Neural crest cell (in vitro differentiated cells): ENCODE measurements around the gene MOCOS. TPM values are rescaled to one million over a fixed set of nuclear protein-coding genes. Genes with fewer than 3 reads are reported as not detected.
A peak's percentile ranks its signal among the peaks of the same experiment; 100 is the strongest.

Experiments used
- DNase-seq: peaks from one replicate; pipeline ENCODE4 v3.0.0; 2021; ENCODE audit warnings: low read depth, mixed read lengths, low spot score
- H3K27ac Mint-ChIP-seq: one replicate; pipeline ENCODE4 v1.8.0; 2021; ENCODE audit warnings: mild to moderate bottlenecking, mixed read lengths; ENCODE audit not compliant: unreplicated experiment
- H3K27me3 Mint-ChIP-seq: 2 replicates; pipeline ENCODE4 v1.8.0; 2021; ENCODE audit warnings: low read depth, mild to moderate bottlenecking, mixed read lengths
- H3K36me3 Mint-ChIP-seq: 2 replicates; pipeline ENCODE4 v1.8.0; 2021; ENCODE audit warnings: low read depth, mild to moderate bottlenecking, mixed read lengths
- H3K4me1 Mint-ChIP-seq: 2 replicates; pipeline ENCODE4 v1.8.0; 2021; ENCODE audit warnings: mixed read lengths
- H3K4me3 Mint-ChIP-seq: one replicate; pipeline ENCODE4 v1.8.0; 2021; ENCODE audit warnings: mild to moderate bottlenecking, mixed read lengths
- H3K9me3 Mint-ChIP-seq: 2 replicates; pipeline ENCODE4 v1.8.0; 2021; ENCODE audit warnings: mixed read lengths
- total RNA-seq: library from RNA; stranded (reverse); gene quantifications from 2 replicates; pipeline ENCODE4 v1.2.1, GENCODE V29; 2021
- TF ChIP-seq, protein P1 (sequence below): fragments of 200-600 bp; sonication (generic); conservative IDR thresholded peaks from 2 replicates; pipeline ENCODE4 v1.5.0; 2021; ENCODE audit warnings: antibody characterized with exemption, mild to moderate bottlenecking

MOCOS gene
- total RNA-seq, 1 donor from 2014 or later = 2.6 TPM

DNA sequence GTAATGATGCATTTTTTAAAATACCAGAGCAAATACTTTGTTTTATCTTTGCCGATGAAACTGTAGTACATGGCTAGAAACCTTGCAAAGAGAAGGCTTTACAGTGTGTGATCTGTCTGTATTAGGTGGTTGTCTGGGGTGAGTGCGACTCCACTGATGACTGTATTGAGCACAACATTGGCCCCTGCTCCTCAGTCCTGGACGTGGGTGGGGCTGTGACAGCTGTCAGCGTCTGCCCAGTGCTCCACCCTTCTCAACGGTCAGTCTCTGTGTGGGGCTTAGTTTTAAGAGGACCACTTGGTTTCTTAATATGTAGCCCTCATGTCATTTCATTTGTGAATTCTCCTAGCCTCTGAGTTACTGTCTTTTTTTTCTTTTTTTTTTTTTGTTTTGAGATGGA is 17.4 kb upstream of the MOCOS start:
- no peak for DNase-seq
- Mint-ChIP-seq H3K4me3 (no peak overlapping the region), H3K36me3 (peaks cover 26% of the 10 kb centered on the region), H3K27me3 (no peaks in the 10 kb centered on the region), H3K4me1 (no peaks in the 10 kb centered on the region), H3K27ac (no peak overlapping the region), H3K9me3 (no peaks in the 10 kb centered on the region)
- TF ChIP-seq, protein P1, sequence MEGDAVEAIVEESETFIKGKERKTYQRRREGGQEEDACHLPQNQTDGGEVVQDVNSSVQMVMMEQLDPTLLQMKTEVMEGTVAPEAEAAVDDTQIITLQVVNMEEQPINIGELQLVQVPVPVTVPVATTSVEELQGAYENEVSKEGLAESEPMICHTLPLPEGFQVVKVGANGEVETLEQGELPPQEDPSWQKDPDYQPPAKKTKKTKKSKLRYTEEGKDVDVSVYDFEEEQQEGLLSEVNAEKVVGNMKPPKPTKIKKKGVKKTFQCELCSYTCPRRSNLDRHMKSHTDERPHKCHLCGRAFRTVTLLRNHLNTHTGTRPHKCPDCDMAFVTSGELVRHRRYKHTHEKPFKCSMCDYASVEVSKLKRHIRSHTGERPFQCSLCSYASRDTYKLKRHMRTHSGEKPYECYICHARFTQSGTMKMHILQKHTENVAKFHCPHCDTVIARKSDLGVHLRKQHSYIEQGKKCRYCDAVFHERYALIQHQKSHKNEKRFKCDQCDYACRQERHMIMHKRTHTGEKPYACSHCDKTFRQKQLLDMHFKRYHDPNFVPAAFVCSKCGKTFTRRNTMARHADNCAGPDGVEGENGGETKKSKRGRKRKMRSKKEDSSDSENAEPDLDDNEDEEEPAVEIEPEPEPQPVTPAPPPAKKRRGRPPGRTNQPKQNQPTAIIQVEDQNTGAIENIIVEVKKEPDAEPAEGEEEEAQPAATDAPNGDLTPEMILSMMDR = no peak

DNA sequence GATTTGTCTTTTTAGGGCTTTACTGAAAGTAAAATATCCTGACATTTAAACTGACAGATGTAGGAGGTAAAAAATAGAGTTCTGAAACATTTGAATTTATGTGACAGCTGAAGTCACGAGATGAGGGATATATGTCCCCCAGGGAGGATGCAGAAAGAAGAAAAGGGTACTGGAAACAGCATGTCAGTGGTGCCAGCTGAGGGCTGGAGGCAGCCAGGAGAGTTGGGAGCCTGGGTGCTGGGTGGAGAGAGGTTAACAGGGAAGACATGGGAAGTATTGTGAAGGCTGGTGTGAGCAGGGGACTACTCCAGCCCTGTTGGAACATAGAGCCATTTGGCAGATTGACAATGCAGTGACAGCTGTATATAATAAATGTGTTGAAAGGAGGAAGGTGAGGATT is 11.8 kb upstream of the MOCOS start:
- Mint-ChIP-seq H3K36me3 (peaks cover 6% of the 10 kb centered on the region), H3K9me3 (no peaks in the 10 kb centered on the region)

DNA sequence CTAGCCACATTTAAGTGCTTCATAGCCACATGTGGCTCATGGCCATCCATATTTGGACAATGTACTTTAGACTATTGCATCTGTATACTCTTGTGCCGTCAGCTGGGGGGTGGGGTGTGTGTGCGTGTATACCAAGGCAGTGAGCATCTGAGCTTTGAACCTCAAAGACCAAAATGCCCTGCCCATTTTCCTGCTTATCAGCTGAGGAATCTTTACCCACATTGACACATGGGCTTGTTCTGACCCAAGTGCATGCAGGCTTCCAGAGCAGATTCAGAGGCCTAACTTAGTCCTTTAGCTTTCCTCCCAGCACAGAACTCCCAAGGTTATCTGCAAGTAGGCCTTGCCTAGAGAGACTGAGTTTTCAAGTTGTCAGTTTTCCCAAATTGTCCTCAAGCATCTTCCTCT is 11.1 kb upstream of the MOCOS start:
- TF ChIP-seq, protein P1 = no peak
- no peak for DNase-seq
- Mint-ChIP-seq H3K36me3 (peaks cover 6% of the 10 kb centered on the region), H3K9me3 (no peaks in the 10 kb centered on the region), H3K4me3 (no peak overlapping the region), H3K4me1 (no peaks in the 10 kb centered on the region), H3K27ac (no peak overlapping the region), H3K27me3 (no peaks in the 10 kb centered on the region)

More for the DNA sequence above, 11.8 kb upstream of the MOCOS start:
- peak overlapping the region; percentile 3 for H3K27ac Mint-ChIP-seq
- H3K4me3 Mint-ChIP-seq = no peak overlapping the region
- no peak for DNase-seq
- no peaks in the 10 kb centered on the region for H3K27me3 Mint-ChIP-seq
- TF ChIP-seq, protein P1 = no peak
- no peaks in the 10 kb centered on the region for H3K4me1 Mint-ChIP-seq

DNA sequence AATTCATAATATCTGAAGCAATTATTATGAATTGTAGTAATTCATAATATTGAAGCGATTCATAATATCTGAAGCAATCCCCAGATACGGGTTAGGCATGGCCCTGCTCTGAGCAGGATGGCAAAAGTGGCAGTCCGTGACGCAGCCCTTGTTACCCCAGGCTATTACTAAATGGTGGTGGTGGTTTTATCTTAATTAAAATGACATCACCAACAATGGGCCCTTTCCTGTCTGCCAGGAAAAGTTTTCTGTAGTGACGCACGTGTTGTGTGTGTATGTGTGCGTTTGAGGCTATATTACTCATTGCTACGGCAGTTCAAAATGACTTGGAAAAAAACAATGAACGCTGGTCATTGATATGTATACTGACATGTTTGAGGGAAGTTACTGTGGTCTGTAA is 10.6 kb upstream of the MOCOS start:
- TF ChIP-seq, protein P1 = no peak
- H3K27me3 Mint-ChIP-seq = no peaks in the 10 kb centered on the region
- no peaks in the 10 kb centered on the region for H3K9me3 Mint-ChIP-seq
- DNase-seq = no peak
- peaks cover 3% of the 10 kb centered on the region for H3K4me1 Mint-ChIP-seq
- H3K4me3 Mint-ChIP-seq = no peak overlapping the region
- H3K36me3 Mint-ChIP-seq = peaks cover 6% of the 10 kb centered on the region
- no peak overlapping the region for H3K27ac Mint-ChIP-seq

DNA sequence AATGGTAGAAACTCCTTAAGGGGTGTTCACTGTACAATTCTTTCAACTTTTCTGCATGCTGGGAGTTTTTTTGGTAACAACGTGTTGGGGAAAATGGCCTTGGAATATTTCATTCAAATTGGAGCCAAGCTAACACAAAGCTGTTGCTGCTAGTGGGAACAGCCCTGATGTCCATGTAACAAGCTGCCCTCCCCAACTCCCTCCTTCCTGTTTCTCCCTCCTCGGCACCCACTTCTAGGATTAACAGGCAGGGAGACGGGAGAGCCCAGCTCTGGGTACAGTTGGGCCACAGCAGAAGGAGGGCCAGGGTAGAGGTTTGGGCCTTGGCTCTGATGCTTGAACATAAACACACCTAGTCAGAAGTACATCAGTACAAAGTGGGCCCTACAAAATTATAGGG is 9.4 kb upstream of the MOCOS start:
- H3K4me3 Mint-ChIP-seq = no peak overlapping the region
- TF ChIP-seq, protein P1 = no peak
- no peaks in the 10 kb centered on the region for H3K9me3 Mint-ChIP-seq
- H3K4me1 Mint-ChIP-seq = peaks cover 14% of the 10 kb centered on the region
- H3K36me3 Mint-ChIP-seq = peaks cover 4% of the 10 kb centered on the region
- no peaks in the 10 kb centered on the region for H3K27me3 Mint-ChIP-seq
- no peak overlapping the region for H3K27ac Mint-ChIP-seq
- no peak for DNase-seq
